NCI-H2227 (cell line): Measurements from ENCODE around the gene NUDT6.
"Not testable (repeated sequence)": the region's sequence is repeated elsewhere in the genome, so short reads cannot be mapped to it uniquely, and the experiment has no call there.

Experiments
- DNase-seq: peaks from one replicate; lab custom pipeline; 2025; ENCODE audit not compliant: unreplicated experiment; lab: John Stamatoyannopoulos, UW

The NUDT6 gene

GRCh38 chr4:122879001-122879400 lies 43.4 kb downstream of the NUDT6 start:
- no peak for DNase-seq

- no peak for DNase-seq
Measured at GRCh38 chr4:122876456-122876855, 45.9 kb downstream of the NUDT6 start.

DNA sequence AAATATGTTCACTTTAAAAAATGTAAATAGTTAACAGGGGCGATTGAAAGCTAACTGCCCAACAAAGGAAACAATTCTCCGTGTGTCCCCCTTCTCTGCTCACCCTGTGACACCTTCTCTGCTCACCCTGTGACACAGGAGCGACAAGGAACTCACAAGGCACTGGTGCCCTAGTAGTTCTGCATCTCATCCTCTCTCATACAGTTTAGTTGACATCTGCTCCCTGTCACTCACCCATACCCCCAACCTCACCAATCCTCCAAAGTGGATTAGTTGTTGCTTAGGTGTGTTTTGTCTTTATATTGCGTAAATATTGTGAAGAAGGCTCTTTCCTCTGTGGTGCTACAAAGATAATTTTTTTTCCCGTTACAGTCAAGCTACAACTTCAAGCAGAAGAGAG lies 46.4 kb downstream of the NUDT6 start:
- DNase-seq = no peak

- DNase-seq = no peak
Measured at GRCh38 chr4:122873821-122874593, 48.4 kb downstream of the NUDT6 start.

- no peak for DNase-seq
Measured at GRCh38 chr4:122873146-122873545, 49.3 kb downstream of the NUDT6 start.

- not testable (repeated sequence) for DNase-seq
Measured at GRCh38 chr4:122868235-122868634, 54.2 kb downstream of the NUDT6 start.

DNA sequence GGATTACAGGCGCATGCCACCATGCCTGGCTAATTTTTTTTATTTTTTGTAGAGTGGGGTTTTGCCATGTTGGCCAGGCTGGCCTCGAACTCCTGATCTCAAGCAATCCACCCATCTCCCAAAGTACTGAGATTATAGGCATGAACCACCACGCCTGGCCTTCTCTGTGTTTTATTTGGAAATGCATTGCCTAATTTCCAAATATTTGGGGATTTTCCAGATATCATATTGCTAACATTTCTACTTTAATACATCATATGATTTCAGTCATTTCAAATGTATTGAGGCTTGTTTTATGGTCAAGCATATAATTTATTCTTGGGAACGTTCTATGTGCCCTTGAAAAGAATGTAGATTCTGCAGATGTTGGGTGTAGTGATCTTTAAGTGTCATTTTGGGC lies 57.0 kb downstream of the NUDT6 start:
- DNase-seq = no peak

DNA sequence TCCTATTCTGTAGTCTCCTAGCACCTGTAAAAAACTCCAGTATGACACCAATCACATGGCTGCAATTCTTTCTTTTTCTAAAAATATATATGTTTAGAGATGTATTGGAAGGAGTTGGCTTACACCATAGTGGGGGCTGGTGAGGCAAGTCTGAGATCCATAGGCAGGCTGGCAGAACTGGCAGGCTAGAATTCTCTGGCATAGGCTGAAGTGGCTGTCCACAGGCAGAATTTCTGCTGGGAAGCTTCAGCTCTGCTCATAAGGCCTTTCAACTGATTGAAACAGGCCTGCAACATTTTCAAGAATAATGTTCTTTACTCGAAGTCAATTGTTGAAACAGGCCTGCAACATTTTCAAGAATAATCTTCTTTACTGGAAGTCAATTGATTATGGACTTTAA lies 58.8 kb downstream of the NUDT6 start:
- no peak for DNase-seq

GRCh38 chr4:122861172-122861943 lies 61.0 kb downstream of the NUDT6 start:
- no peak for DNase-seq

DNA sequence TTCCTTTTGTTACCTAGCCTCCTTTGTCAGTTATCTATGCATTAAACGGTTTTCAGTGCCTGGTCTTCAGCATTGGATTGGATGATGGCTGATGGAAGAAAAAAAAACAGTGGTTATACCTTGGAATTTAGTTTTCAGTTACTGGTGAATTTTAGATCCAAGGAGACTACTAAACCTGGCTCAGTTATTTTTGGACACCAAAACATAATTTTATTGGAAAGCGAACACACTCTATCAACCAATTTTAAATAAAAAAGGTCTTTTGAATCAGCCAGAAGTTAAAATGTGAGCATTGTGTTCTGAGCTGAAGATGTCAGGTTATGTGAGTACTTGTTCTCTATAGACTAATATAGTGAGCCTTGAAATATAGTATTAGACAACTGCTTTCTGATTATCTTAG lies 63.7 kb downstream of the NUDT6 start:
- no peak for DNase-seq

- DNase-seq = no peak
Measured at GRCh38 chr4:122857160-122857559, 65.2 kb downstream of the NUDT6 start.

GRCh38 chr4:122855353-122855890 lies 67.0 kb downstream of the NUDT6 start:
- DNase-seq = no peak

- no peak for DNase-seq
Measured at GRCh38 chr4:122854447-122855352, 67.7 kb downstream of the NUDT6 start.

- no peak for DNase-seq
Measured at GRCh38 chr4:122851568-122851967, 70.8 kb downstream of the NUDT6 start.

DNA sequence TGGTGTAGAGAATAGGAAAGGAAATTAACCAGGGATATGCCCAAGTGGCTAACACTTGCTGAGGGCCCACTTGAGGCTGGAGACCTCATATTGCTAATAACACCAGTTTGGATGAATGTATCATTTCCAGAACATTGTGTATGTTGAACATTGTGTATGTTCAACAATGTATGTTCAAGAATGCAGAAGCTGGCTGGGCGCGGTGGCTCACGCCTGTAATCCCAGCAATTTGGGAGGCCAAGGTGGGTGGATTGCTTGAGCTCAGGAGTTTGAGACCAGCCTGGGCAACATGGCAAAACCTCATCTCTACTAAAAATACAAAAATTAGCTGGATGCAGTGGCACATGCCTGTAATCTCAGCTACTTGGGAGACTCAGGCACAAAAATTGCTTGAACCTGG lies 72.6 kb downstream of the NUDT6 start:
- not testable (repeated sequence) for DNase-seq

DNA sequence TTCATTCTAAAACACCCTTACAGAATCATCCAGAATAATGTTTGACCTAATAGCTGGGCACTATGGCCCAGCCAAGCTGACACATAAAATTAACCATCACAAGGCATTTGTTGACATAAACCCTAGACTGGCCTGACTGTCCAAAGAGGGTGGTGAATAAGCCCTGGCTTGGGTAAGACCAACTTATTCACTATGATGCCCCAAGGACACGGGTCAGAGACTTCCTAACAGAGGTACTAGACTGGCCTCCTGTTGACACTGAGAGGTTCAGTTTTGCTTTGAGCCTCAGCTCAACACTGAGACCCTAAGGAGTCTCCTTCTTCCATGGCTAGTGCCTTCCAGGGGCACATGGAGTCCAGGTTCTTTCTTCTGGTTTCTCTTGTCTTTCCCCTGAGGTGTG lies 74.5 kb downstream of the NUDT6 start:
- DNase-seq = no peak

- DNase-seq = no peak
Measured at GRCh38 chr4:122845760-122846159, 76.6 kb downstream of the NUDT6 start.

GRCh38 chr4:122845066-122845465 lies 77.3 kb downstream of the NUDT6 start:
- no peak for DNase-seq

DNA sequence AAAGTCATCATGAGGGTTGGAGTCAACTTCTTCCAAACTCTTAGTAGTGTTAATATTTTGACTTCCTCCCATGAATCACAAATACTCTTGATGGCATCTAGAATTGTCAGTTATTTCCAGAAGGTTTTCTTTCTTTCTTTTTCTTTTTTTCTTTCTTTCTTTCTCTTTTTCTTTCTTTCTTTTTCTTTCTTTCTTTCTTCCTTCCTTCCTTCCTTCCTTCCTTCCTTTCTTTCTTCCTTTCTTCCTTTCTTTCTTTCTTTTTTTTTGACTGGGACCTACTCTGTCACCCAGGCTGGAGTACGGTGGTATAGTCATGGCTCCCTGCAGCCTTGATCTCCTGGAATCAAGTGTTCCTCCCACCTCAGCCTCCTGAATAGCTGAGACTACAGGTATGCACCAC lies 78.0 kb downstream of the NUDT6 start:
- DNase-seq = not testable (repeated sequence)

DNA sequence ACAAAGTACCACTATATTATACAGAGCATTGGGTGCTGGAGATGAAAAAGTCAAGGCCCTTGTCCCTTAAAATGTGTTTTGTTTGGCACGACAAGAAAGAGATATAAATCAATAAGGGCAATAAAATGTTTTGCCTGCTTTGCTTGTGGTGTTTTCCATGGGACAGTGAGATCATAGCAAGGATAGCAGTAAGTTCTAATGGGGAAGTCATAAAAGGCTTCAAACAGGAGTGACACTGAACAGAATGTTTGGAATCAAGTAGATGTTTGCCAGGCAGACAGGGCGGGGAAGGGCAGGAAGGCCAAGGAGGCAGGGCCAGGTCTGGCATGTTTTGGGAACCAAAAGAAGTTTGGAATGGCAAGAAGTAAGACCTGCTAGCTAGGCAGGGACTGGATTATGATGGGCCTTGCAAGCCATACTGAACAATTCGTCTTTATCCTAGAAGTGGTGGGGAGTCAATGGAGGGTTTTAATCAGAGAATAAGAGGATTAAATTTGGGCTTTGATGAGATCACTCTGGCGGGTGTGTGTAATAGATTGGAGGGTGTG lies 79.3 kb downstream of the NUDT6 start:
- no peak for DNase-seq
